Gastrocnemius medialis (tissue), 4 donors: ENCODE measurements around the gene NTRK3.

Experiments
- CTCF ChIP-seq, 5 experiments: fragments of 450-650 bp in 3 of 5; fragments of 200-600 bp in 2 of 5; sonication (generic) in 2 of 5; IDR thresholded peaks in 4 of 5; conservative IDR thresholded peaks in 1 of 5; 1 replicate in 4 of 5; 2 replicates in 1 of 5; pipeline ENCODE4 v1.5.1; 2016 to 2019; ENCODE audit warnings: antibody characterized with exemption in 5 of 5, mild to moderate bottlenecking in 3 of 5, moderate library complexity in 3 of 5
- POLR2A ChIP-seq, 2 donors: fragments of 450-650 bp; IDR thresholded peaks; one replicate each; pipeline ENCODE4 v1.6.1; 2017; ENCODE audit warnings: antibody characterized with exemption in 2 of 2, mild to moderate bottlenecking in 2 of 2, moderate library complexity in 2 of 2

- TF ChIP-seq POLR2A (IDR thresholded peaks at IDR 0.05) = no peak
- no peak for TF ChIP-seq CTCF (IDR thresholded peaks at IDR 0.05 in 4 of 5, conservative IDR thresholded peaks at IDR 0.05 in 1 of 5)
Observed at GRCh38 chr15:88188300-88188699, 68.2 kb downstream of the NTRK3 start.
